ENCODE measurements around the gene RCAN1.
"Not testable (repeated sequence)": the region's sequence is repeated elsewhere in the genome, so short reads cannot be mapped to it uniquely, and the experiment has no call there.

The RCAN1 gene

DNA sequence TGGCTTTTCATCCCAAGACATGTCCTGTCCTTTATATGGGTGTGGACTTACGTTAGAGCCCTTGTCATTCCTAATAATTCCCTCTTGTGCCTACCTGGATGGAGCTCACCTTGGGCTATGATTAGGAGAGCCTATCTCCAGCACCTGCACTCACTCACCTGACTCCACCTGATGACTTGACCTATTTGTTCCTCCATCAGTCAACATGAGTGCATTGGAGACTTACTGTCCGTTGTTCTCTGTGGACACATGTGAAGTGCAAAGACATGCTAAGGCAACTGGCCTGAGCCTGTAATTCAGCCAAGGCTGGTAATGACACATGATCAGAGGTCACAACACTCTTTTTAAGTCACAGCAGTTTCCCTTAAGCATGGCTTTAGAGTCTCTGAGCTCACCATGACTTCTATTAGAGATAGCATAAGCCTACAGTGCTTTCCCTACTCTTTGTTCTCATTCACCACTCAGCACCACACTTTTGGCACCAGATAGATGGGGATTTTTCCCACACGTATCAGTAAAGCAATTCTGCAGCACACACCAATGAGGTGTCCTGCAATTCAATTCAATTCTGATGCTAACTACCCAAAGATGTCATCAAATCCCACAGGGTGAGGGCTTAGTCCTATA, 112.3 kb downstream of the RCAN1 start:
- POLR2A ChIA-PET, result no interaction called here
- TF ChIP-seq, protein P1, sequence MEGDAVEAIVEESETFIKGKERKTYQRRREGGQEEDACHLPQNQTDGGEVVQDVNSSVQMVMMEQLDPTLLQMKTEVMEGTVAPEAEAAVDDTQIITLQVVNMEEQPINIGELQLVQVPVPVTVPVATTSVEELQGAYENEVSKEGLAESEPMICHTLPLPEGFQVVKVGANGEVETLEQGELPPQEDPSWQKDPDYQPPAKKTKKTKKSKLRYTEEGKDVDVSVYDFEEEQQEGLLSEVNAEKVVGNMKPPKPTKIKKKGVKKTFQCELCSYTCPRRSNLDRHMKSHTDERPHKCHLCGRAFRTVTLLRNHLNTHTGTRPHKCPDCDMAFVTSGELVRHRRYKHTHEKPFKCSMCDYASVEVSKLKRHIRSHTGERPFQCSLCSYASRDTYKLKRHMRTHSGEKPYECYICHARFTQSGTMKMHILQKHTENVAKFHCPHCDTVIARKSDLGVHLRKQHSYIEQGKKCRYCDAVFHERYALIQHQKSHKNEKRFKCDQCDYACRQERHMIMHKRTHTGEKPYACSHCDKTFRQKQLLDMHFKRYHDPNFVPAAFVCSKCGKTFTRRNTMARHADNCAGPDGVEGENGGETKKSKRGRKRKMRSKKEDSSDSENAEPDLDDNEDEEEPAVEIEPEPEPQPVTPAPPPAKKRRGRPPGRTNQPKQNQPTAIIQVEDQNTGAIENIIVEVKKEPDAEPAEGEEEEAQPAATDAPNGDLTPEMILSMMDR (IDR thresholded peaks at IDR 0.05; ENCODE audit: control extremely low read depth, extremely low read depth, low read depth, missing control alignments), result no peak
- no peak for DNase-seq (ENCODE audit: extremely low spot score)
- CTCF ChIA-PET, result interaction anchor here (1.0 to 3.1 kb wide), 8 partner anchors 8 to 579 kb away, joined by 3 to 17 read pairs (median 4); no protein-coding TSS in a partner anchor

DNA sequence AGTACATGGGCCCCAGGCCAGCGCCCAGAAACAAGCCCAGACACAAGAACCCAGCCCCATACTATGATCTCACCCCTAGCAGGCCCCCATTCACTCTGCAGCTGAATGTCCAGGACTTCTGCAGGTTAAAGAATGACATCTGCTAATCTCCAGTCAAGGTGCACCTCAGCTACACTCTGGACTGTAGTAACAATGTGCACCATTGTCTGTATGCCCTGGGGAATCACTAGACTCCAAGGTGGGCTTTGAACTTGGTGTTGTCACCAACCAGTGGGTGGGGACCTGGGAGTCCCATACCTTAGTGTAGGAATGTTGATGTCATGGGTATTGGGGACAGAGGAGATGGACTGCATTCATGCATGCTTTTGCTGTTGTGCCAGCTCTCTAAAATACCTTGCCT, 113.2 kb downstream of the RCAN1 start:
- ChIA-PET POLR2A (no interaction called here), CTCF (interaction anchor here (1.0 to 3.1 kb wide), 5 partner anchors 9 to 154 kb away, joined by 3 to 17 read pairs (median 4); no protein-coding TSS in a partner anchor)
- TF ChIP-seq, protein P1 (IDR thresholded peaks at IDR 0.05; ENCODE audit: control extremely low read depth, extremely low read depth, low read depth, missing control alignments), result no peak
- no peak for DNase-seq (ENCODE audit: extremely low spot score)

DNA sequence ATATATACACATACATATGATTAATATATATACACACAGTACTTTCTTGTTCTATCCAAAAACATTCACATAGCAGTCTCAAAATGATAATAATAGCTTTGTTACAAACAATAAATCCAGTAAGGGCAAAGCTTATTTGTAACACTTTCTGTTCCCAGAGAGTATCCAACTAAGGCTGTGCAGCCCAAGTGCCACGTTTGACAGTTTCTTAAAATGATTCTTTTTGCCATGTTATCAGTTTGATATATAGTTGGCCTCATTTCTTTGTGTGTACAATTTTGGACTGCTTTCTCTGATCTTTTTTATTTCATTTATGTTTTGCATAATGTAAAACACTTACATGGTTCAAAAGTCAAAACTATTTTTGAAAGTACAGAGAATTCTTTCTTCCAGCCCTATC, 114.7 kb downstream of the RCAN1 start:
- ChIA-PET POLR2A (no interaction called here), CTCF (interaction anchor here (1.3 to 3.1 kb wide), 4 partner anchors 8 to 103 kb away, joined by 4 to 15 read pairs (median 7); no protein-coding TSS in a partner anchor)
- TF ChIP-seq, protein P1 (IDR thresholded peaks at IDR 0.05; ENCODE audit: control extremely low read depth, extremely low read depth, low read depth, missing control alignments), result no peak
- DNase-seq (ENCODE audit: extremely low spot score), result no peak

DNA sequence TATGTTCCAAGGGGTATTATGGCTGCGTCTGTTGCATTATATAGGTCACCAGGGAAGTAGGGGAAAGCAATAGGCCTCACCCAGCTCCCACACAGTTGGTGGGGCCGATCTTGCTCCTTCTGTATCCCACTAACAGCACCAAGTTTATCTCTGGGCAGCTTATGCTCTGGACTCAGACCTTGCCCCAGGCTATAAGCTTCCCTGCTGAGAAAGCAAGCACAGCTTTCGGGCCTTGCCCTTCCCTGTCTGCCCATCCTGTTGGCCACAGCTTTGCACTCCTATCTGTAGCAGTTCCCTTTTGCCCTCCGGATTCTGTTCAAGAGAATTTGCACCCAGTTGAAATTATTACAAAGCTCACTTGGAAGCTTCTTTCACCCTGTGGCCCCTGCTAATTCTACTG, 115.8 kb downstream of the RCAN1 start:
- POLR2A ChIA-PET, result no interaction called here
- TF ChIP-seq, protein P1 (IDR thresholded peaks at IDR 0.05; ENCODE audit: control extremely low read depth, extremely low read depth, low read depth, missing control alignments), result no peak
- CTCF ChIA-PET, result interaction anchor here (1.2 to 3.1 kb wide), 7 partner anchors 9 to 133 kb away, joined by 3 to 15 read pairs (median 4); partner anchors contain the start of gene KCNE1
- no peak for DNase-seq (ENCODE audit: extremely low spot score)

DNA sequence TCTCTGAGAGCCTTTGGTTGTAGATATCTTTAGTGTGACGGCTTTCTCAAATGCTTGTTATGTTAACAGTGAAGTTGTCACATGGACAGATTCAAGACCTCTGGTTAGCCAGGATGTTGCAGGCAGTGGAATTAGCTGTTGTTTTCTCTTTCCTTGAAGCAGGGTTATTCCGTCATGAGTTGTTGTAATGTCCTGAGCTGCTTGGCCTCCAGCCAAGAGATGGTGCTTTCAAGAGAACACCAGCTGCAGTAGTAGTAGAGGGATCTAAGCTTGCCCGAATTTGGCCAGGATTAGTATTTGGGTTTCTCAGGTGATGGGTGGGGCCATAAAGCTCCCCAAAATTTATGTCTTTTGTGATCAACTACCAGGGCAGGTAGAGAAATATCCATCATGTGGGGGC, 116.3 kb downstream of the RCAN1 start:
- DNase-seq (ENCODE audit: extremely low spot score), result no peak
- ChIA-PET POLR2A (no interaction called here), CTCF (interaction anchor here (1.2 to 3.1 kb wide), 7 partner anchors 9 to 133 kb away, joined by 3 to 15 read pairs (median 4); partner anchors contain the start of gene KCNE1)
- TF ChIP-seq, protein P1 (IDR thresholded peaks at IDR 0.05; ENCODE audit: control extremely low read depth, extremely low read depth, low read depth, missing control alignments), result no peak

DNA sequence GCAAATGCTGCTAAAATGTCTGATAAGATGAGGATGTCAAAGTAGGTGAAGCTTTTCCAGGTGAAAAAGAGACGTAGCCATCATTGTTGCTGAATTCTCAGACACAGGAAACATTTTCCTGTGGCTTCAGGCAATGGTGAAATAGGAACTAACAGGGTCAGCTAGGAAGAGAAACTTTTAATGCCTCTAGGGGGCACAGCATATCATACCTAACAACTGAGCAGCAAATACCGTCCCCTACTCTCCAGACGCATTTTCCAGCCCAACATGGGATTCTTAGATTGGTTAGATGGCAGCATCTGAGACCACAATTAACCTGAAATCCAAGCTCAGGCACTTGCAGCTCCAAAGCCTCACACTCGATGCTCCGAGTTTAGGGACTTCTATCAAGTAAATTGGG, 131.1 kb downstream of the RCAN1 start:
- POLR2A ChIA-PET; DNase-seq (ENCODE audit: extremely low spot score); CTCF ChIA-PET: not testable (repeated sequence)

DNA sequence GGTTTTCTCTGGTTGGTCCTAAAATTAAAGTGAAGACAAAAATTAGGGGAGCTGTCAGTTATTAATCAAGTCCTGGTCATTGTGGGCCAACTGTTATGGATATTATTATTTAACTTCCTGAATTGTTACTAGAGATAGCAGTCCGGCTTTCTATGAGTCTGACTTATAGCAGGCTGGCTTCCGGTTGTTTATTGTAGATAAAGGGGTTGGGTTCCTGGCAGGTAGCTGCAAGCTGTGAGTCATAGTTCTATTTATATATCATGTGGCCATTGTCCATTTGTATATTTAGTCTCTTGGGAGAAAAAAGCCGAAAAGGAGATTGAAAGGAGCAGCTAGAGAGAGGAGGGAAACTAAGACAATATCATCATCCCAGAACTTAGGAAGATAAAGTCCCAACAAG, 131.5 kb downstream of the RCAN1 start:
- POLR2A ChIA-PET; CTCF ChIA-PET; DNase-seq (ENCODE audit: extremely low spot score): not testable (repeated sequence)

DNA sequence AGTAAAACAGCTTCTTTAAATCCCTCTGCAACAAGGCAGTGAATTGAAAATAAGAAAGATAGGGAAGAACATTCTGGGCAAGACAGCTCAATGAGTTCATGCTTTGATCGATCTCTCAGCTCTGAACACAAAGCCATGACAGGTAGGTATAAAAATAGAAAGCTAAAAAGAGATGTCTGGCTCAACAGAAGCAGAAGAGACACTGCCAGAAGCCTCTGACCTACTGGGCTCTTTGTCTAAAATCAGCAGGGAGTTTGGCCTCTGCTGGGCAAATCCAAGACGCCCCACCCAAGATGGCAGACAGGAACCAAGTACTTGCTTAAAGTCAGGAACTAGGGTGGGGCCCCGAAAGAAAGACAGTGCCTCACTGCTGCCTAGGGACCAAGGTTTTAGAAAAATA, 147.6 kb downstream of the RCAN1 start:
- POLR2A ChIA-PET; DNase-seq (ENCODE audit: extremely low spot score); CTCF ChIA-PET: not testable (repeated sequence)

All from GM10248 (cell line).